Erythroblast (primary cell): Measurements from ENCODE around the gene FILIP1L.

Source experiments
- GATA1 ChIP-seq: IDR thresholded peaks from 2 replicates; pipeline ENCODE4 v1.6.1; 2011; ENCODE audit warnings: low read depth, mild to moderate bottlenecking, control low read depth, low read length, moderate library complexity
- POLR2A ChIP-seq: IDR thresholded peaks from 2 replicates; pipeline ENCODE4 v1.6.1; 2011; ENCODE audit warnings: mild to moderate bottlenecking, low read length

- TF ChIP-seq POLR2A: no peak
- TF ChIP-seq GATA1: no peak
Observed at GRCh38 chr3:100001083-100001482, 113.2 kb downstream of the FILIP1L start.
